Prostate gland (tissue), 2 donors: Measurements from ENCODE around the gene PDK3.

Experiments used
- POLR2A ChIP-seq: fragments of 450-650 bp; IDR thresholded peaks from one replicate; pipeline ENCODE4 v1.6.1; 2016; ENCODE audit warnings: antibody characterized with exemption, mild to moderate bottlenecking
- POLR2AphosphoS5 ChIP-seq: sonication (generic); formaldehyde crosslinking; IDR thresholded peaks from one replicate; pipeline ENCODE4 v1.6.1; 2017; ENCODE audit warnings: antibody characterized with exemption
- TF ChIP-seq, protein P1 (sequence below), 4 experiments: fragments of 200-600 bp in 2 of 4; fragments of 450-650 bp in 2 of 4; sonication (generic) in 2 of 4; IDR thresholded peaks; 1 replicate in 3 of 4; 2 replicates in 1 of 4; pipeline ENCODE4 v1.5.1; 2016 to 2019; ENCODE audit warnings: antibody characterized with exemption in 4 of 4, mild to moderate bottlenecking in 2 of 4, moderate library complexity in 2 of 4

DNA sequence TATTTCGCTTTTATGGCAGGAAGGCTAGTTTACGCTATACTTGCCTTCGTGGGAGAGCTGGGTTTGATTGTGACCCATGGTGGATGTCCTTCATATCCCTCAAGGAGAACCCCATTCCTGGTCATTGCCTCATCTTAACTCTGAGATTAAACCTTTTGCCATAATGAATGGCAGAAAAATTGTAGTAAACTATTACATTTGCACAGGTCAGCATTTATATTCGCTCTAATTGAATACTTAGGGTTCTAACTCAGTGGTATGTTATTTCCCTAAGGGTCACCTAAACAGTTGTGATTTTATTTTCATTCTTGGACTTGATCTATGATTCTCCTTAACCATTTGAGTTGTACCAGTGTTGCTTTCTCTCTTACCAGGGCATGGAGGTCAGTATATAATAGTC lies 13.4 kb downstream of the PDK3 start:
- TF ChIP-seq, protein P1, sequence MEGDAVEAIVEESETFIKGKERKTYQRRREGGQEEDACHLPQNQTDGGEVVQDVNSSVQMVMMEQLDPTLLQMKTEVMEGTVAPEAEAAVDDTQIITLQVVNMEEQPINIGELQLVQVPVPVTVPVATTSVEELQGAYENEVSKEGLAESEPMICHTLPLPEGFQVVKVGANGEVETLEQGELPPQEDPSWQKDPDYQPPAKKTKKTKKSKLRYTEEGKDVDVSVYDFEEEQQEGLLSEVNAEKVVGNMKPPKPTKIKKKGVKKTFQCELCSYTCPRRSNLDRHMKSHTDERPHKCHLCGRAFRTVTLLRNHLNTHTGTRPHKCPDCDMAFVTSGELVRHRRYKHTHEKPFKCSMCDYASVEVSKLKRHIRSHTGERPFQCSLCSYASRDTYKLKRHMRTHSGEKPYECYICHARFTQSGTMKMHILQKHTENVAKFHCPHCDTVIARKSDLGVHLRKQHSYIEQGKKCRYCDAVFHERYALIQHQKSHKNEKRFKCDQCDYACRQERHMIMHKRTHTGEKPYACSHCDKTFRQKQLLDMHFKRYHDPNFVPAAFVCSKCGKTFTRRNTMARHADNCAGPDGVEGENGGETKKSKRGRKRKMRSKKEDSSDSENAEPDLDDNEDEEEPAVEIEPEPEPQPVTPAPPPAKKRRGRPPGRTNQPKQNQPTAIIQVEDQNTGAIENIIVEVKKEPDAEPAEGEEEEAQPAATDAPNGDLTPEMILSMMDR (IDR thresholded peaks at IDR 0.05), result no peak
- TF ChIP-seq POLR2A (no peak), POLR2AphosphoS5 (no peak)
